Smooth muscle cell of the brain vasculature (primary cell): Measurements from ENCODE around the gene NOSTRIN.
"Not testable (repeated sequence)": the region's sequence is repeated elsewhere in the genome, so short reads cannot be mapped to it uniquely, and the experiment has no call there.

Experiments
- DNase-seq: peaks from one replicate; pipeline ENCODE4 v3.0.0-alpha.2; 2012; ENCODE audit warnings: low read depth, low spot score

The NOSTRIN gene

DNA sequence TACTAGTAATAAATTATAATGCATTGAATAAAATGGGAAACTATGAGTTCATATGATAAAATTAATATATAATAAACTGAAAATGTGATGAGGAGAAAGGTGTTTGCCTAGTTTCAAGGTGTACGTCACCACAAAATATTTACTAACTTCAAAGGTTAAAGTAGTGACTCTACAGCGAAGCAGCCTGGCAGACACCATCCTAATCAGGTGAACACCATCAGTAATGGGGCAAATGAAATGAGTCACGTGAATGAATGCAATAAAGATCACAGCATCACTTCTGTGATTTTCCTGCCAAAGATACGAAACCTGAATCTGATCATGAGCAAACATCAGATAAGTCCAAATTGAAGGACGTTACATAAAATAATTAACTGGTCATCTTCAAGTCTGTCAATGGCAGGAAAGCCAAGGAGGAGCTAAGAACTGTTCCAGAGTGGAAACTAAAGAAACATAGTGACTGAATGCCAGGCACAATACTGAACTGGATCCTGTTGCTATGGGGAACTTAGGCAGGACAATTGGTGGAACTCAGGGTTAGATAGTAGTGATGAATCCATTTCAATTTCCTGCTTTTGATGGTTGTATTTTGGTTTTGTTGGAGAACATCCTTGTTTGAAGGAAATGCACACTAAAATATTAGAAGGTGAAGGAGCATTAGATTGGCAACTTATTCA lies 12.1 kb upstream of the NOSTRIN start:
- no peak for DNase-seq

DNA sequence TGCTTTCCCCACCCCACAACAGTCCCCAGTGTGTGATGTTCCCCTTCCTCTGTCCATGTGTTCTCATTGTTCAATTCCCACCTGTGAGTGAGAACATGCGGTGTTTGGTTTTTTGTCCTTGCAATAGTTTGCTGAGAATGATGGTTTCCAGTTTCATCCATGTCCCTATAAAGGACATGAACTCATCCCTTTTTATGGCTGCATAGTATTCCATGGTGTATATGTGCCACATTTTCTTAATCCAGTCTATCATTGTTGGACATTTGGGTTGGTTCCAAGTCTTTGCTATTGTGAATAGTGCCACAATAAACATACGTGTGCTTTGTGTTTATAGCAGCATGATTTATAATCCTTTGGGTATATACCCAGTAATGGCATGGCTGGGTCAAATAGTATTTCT lies 11.3 kb upstream of the NOSTRIN start:
- not testable (repeated sequence) for DNase-seq

- no peak for DNase-seq
Observed at GRCh38 chr2:168793596-168793995, 8.8 kb upstream of the NOSTRIN start.

- DNase-seq, result no peak
Observed at GRCh38 chr2:168794968-168795367, 7.5 kb upstream of the NOSTRIN start.

GRCh38 chr2:168796090-168796577 lies 6.3 kb upstream of the NOSTRIN start:
- no peak for DNase-seq

GRCh38 chr2:168796583-168797285 lies 5.7 kb upstream of the NOSTRIN start:
- DNase-seq, result no peak

- DNase-seq, result no peak
Observed at GRCh38 chr2:168797286-168797655, 5.2 kb upstream of the NOSTRIN start.

- peak; percentile 23 for DNase-seq
Observed at GRCh38 chr2:168798076-168798887, 4.2 kb upstream of the NOSTRIN start.

- DNase-seq, result no peak
Observed at GRCh38 chr2:168798888-168799410, 3.5 kb upstream of the NOSTRIN start.

DNA sequence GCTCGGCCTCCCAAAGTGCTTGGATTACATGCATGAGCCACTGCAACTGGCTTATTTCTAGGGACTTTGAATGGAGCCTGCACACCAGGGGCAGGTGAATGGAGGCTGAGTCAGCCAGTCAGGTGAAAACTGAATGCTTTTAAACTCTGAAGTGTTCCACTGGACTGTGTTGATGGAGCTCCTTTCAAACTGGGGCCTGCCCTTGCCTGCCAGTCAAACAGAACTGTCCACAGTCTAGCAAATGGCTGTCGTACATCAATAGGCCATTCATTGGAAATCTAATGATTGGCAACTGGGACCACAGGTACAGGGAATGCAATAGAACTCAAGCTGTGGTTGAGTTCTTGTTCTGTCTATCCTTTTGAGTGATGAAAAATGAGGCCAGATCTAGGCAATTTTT lies 966 bp upstream of the NOSTRIN start:
- no peak for DNase-seq

GRCh38 chr2:168802859-168803725 lies 655 bp downstream of the NOSTRIN start:
- DNase-seq, result no peak

- no peak for DNase-seq
Observed at GRCh38 chr2:168804214-168804613, 1.8 kb downstream of the NOSTRIN start.

DNA sequence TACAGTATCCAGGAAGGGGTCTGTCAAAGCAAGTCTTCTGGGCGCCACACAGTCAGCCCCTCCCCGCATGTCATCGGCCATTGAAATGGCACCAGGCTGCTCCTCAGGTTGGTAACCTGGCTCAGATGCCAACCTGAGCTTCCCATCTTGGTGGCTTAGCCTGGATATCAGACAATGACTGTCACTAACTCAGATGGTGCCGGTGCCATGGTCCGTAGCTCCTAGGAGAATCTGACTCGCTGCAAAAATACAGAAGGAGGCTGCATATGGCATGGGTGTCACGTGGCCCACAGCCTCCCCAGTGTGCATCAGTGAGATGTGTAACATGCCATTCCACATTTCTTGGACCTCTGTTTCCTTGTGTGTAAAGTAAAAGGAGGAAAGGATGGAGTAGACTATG lies 3.2 kb downstream of the NOSTRIN start:
- no peak for DNase-seq

GRCh38 chr2:168809537-168809936 lies 7.1 kb downstream of the NOSTRIN start:
- DNase-seq, result no peak

DNA sequence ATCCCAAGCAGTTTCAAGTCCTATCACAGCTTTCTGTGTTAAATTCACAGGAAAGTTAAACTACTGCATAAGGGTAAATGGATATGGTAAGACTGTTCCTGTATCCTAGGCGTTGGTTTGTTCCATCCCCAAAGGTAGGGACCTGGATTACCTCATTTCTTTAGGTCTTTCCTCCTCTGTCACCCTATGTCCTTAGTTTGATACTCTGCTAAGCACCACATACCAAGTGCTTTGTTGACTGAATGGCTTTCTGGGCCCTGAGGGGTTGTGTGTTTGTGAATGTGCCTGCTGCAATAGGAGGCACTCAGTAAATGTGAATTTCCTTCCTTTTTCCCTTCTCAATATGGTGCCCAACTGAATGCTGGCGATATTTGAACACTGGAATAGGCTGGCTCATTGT lies 7.8 kb downstream of the NOSTRIN start:
- DNase-seq, result no peak

GRCh38 chr2:168811696-168812095 lies 9.3 kb downstream of the NOSTRIN start:
- DNase-seq, result no peak

- no peak for DNase-seq
Observed at GRCh38 chr2:168814046-168814445, 11.6 kb downstream of the NOSTRIN start.

GRCh38 chr2:168814939-168815907 lies 12.8 kb downstream of the NOSTRIN start:
- no peak for DNase-seq

DNA sequence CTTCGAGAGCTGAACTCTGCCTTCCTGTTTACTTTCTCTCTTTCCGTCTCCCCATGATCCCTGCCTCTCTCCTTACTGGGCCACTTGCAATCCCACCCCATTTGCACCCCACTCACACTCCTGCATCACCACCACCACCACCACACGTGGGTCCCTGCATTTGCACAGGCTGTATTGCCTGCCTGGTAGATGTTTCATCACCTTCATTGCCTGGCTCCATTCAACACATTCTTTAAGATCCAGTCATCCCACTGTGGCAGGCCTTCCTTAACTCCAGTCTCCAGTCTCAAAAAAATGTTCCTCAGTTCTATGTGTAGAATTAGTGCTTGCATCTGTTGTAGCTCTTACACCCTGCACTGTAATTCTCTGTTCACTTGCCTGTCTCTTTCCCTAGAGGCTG lies 13.9 kb downstream of the NOSTRIN start:
- DNase-seq, result no peak
